ENCODE results near the gene SRRT. TPM values are rescaled to one million over a fixed set of nuclear protein-coding genes. Genes with fewer than 3 reads are reported as not detected.

Gene SRRT
- total and polyA plus RNA-seq, 2 donors = 31.2 to 69.9 TPM

GRCh38 chr7:100888988-100889750 is 14.3 kb downstream of the SRRT start, which contains the start of gene UFSP1:
Gene UFSP1 (minus strand): TSS chr7:100889715. CDS start chr7:100889271, 444 bp downstream.
- 3% methylated on average over 72 of the region's 73 CpGs for WGBS
- H3K4me1 ChIP-seq (ENCODE audit: insufficient read depth) = no peaks in the 10 kb centered on the region
- peak within 1 kb of the TSS; percentile 93 for H3K27ac ChIP-seq (ENCODE audit: low read depth)
- DNase-seq (ENCODE audit: extremely low spot score) = no peak
- peaks cover under 1% of the 10 kb centered on the region for H3K36me3 ChIP-seq (ENCODE audit: insufficient read depth)
- peak within 1 kb of the TSS; percentile 56 for H3K4me3 ChIP-seq (ENCODE audit: low read depth, low read length)

DNA sequence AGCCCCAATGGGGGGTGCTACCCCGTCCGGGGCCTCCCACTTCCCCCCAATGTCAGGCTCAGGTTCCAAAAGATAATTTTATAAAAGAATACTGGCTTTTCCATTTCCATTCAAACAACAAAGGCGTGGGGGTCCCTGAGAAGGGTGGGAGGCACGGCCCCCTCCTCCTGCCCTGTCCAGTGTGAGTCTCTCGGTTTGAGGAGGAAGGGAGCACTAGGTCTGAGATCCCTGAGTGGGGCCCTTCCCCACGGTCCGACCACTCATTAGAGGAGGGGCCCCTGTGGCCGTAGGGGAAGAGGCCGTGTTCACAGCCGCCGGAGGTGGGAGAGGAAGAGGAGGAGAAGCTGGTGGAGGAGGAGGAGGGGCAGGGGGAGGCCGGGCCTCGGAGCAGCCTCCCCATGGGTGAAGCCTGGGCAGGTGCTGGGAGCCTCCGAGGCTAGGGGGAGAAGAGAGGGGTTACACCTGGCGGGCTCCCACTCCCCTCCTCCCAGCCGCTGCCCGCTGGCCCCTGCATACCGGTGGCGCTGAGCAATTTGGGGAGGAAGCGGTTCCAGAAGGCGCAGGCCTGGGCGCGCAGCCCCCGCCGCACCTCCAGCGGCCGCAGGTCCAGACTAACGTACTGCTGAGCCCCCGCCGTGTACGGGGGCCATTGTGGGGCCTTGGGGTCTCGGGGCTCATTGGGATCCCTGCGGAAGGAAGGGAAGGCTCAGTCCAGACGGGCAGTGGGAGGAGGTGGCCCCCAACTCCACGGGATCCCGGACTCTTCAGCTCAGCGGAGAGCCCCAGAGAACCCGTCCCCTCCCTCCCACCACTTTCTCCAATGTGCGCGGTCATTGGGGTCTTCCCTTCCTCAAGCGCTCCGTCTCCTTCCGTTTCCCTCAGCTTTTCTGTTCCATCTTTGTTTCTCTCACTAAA is 16.0 kb downstream of the SRRT start:
- no peaks in the 10 kb centered on the region for H3K4me1 ChIP-seq (ENCODE audit: insufficient read depth)
- WGBS = 11% methylated on average over 43 of the region's 43 CpGs
- H3K27ac ChIP-seq (ENCODE audit: low read depth) = peak overlapping the region; percentile 93
- peak overlapping the region; percentile 44 for H3K4me3 ChIP-seq (ENCODE audit: low read depth, low read length)
- DNase-seq (ENCODE audit: extremely low spot score) = no peak
- no peaks in the 10 kb centered on the region for H3K36me3 ChIP-seq (ENCODE audit: insufficient read depth)

GRCh38 chr7:100891568-100892247 is 16.8 kb downstream of the SRRT start:
- 79% methylated on average over 8 of the region's 8 CpGs for WGBS
- peaks cover 1% of the 10 kb centered on the region for H3K4me1 ChIP-seq (ENCODE audit: insufficient read depth)
- no peaks in the 10 kb centered on the region for H3K36me3 ChIP-seq (ENCODE audit: insufficient read depth)
- no peak for DNase-seq (ENCODE audit: extremely low spot score)
- no peak overlapping the region for H3K4me3 ChIP-seq (ENCODE audit: low read depth, low read length)
- H3K27ac ChIP-seq (ENCODE audit: low read depth) = no peak overlapping the region

GRCh38 chr7:100892364-100893317 is 17.7 kb downstream of the SRRT start:
- no peaks in the 10 kb centered on the region for H3K36me3 ChIP-seq (ENCODE audit: insufficient read depth)
- no peak overlapping the region for H3K27ac ChIP-seq (ENCODE audit: low read depth)
- 91% methylated on average over 44 of the region's 44 CpGs for WGBS
- DNase-seq (ENCODE audit: extremely low spot score) = no peak
- H3K4me1 ChIP-seq (ENCODE audit: insufficient read depth) = peaks cover 1% of the 10 kb centered on the region
- H3K4me3 ChIP-seq (ENCODE audit: low read depth, low read length) = no peak overlapping the region

DNA sequence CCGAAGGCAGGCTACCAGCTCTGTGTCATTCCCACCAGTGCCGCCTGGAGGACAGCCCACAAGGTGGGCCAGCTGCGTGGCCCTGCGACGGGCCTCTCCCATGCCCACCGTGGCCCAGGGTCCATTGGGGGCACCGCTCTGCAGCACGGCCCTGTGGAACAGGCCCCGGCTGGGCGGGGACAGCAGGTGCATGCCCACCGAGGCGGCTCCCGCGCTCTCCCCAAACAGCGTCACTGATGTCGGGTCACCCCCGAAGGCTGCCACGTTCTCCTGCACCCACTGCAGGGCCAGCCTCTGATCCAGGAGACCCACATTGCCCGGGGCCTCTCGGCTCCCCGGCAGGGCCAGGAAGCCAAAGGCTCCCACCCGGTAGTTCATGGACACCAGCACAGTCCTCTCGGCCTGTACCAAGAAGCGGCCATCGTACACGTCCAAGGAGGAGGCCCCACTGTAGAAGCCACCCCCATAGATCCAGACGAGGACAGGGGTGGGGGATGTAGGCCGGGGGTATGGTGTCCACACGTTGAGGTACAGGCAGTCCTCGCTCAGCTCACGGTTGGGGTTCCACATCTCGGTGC is 18.5 kb downstream of the SRRT start:
- H3K4me1 ChIP-seq (ENCODE audit: insufficient read depth) = peaks cover 1% of the 10 kb centered on the region
- H3K27ac ChIP-seq (ENCODE audit: low read depth) = no peak overlapping the region
- whole genome bisulfite sequencing = 92% methylated on average over 32 of the region's 32 CpGs
- no peak overlapping the region for H3K4me3 ChIP-seq (ENCODE audit: low read depth, low read length)
- DNase-seq (ENCODE audit: extremely low spot score) = no peak
- H3K36me3 ChIP-seq (ENCODE audit: insufficient read depth) = no peaks in the 10 kb centered on the region

- Histone ChIP-seq H3K4me1 (ENCODE audit: insufficient read depth) (peaks cover 1% of the 10 kb centered on the region), H3K27ac (ENCODE audit: low read depth) (no peak overlapping the region), H3K36me3 (ENCODE audit: insufficient read depth) (no peaks in the 10 kb centered on the region), H3K4me3 (ENCODE audit: low read depth, low read length) (no peak overlapping the region)
- no peak for DNase-seq (ENCODE audit: extremely low spot score)
- 42% methylated on average over 40 of the region's 40 CpGs for WGBS
These were observed 19.2 kb downstream of the SRRT start for GRCh38 chr7:100893910-100894721.

- WGBS = under 1% methylated on average over 83 of the region's 83 CpGs
- no peak overlapping the region for H3K27ac ChIP-seq (ENCODE audit: low read depth)
- DNase-seq (ENCODE audit: extremely low spot score) = no peak
- H3K4me1 ChIP-seq (ENCODE audit: insufficient read depth) = peaks cover 1% of the 10 kb centered on the region
- peak overlapping the region; percentile 47 for H3K4me3 ChIP-seq (ENCODE audit: low read depth, low read length)
- no peaks in the 10 kb centered on the region for H3K36me3 ChIP-seq (ENCODE audit: insufficient read depth)
These were observed 20.2 kb downstream of the SRRT start for GRCh38 chr7:100894860-100895700.

DNA sequence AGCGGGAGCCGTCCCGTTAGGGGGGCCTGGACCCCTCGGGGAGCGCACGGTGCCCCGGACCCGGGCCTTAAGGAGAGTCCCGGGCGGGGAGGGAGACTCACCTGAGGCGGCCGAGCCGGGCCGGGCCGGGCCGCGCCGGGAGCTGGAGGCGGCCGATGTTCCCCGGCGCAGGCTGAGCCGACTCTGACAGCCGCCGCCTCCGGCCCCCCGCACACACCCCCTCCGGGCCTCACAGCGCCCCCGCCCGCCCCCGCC is 20.7 kb downstream of the SRRT start, which contains the start of gene ACHE:
ACHE (minus strand) TSS at position 188 of the 255 bp plus-strand sequence. CDS start 1,656 bp downstream, outside the sequence.
- no peak for DNase-seq (ENCODE audit: extremely low spot score)
- peak within 1 kb of the TSS; percentile 47 for H3K4me3 ChIP-seq (ENCODE audit: low read depth, low read length)
- no peak within 1 kb of the TSS for H3K27ac ChIP-seq (ENCODE audit: low read depth)
- H3K36me3 ChIP-seq (ENCODE audit: insufficient read depth) = no peaks in the 10 kb centered on the region
- WGBS = under 1% methylated on average over 32 of the region's 32 CpGs
- peaks cover 1% of the 10 kb centered on the region for H3K4me1 ChIP-seq (ENCODE audit: insufficient read depth)

GRCh38 chr7:100895956-100896731 is 21.2 kb downstream of the SRRT start:
- Histone ChIP-seq H3K27ac (ENCODE audit: low read depth) (no peak overlapping the region), H3K4me3 (ENCODE audit: low read depth, low read length) (peak overlapping the region; percentile 47), H3K36me3 (ENCODE audit: insufficient read depth) (no peaks in the 10 kb centered on the region), H3K4me1 (ENCODE audit: insufficient read depth) (peaks cover 1% of the 10 kb centered on the region)
- DNase-seq (ENCODE audit: extremely low spot score) = no peak
- WGBS = 4% methylated on average over 54 of the region's 54 CpGs

- H3K4me3 ChIP-seq (ENCODE audit: low read depth, low read length) = peak overlapping the region; percentile 41
- H3K36me3 ChIP-seq (ENCODE audit: insufficient read depth) = no peaks in the 10 kb centered on the region
- no peak for DNase-seq (ENCODE audit: extremely low spot score)
- H3K4me1 ChIP-seq (ENCODE audit: insufficient read depth) = peaks cover 1% of the 10 kb centered on the region
- no peak overlapping the region for H3K27ac ChIP-seq (ENCODE audit: low read depth)
- under 1% methylated on average over 95 of the region's 95 CpGs for WGBS
These were observed 22.1 kb downstream of the SRRT start for GRCh38 chr7:100896732-100897608.
